Stimulated activated CD8-positive, alpha-beta memory T cell treated with anti-CD3 and anti-CD28 coated beads, Interleukin-2, amount 100 ng/mL, for 1 hour (primary cell): Measurements from ENCODE around the gene WDR83.
"Not testable (repeated sequence)": the region's sequence is repeated elsewhere in the genome, so short reads cannot be mapped to it uniquely, and the experiment has no call there.

ENCODE experiments used
- DNase-seq, 2 donors: peaks; one replicate each; pipeline ENCODE4 v3.0.0-alpha.2; 2020; ENCODE audit warnings: low read depth in 2 of 2

Gene WDR83

DNA sequence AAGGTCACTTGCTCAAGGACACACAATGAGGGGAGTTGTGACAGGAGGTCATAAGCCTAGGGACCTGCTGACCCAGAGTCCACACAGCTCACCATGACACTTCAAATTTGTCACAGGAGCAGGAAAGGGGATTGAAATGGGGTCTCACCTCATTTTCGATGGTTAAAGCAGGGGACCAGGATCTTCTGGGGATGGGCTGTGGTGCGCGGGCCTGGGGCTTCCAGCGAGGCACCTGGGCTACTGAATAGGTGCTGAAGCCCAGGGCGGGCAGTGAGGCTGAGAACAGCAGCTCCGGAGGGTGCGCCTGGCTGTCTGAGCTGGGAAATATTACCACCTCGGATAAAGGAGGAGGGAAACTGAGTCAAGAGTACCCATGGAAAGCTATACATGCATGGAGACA lies 11.1 kb upstream of the WDR83 start:
- no peak for DNase-seq

DNA sequence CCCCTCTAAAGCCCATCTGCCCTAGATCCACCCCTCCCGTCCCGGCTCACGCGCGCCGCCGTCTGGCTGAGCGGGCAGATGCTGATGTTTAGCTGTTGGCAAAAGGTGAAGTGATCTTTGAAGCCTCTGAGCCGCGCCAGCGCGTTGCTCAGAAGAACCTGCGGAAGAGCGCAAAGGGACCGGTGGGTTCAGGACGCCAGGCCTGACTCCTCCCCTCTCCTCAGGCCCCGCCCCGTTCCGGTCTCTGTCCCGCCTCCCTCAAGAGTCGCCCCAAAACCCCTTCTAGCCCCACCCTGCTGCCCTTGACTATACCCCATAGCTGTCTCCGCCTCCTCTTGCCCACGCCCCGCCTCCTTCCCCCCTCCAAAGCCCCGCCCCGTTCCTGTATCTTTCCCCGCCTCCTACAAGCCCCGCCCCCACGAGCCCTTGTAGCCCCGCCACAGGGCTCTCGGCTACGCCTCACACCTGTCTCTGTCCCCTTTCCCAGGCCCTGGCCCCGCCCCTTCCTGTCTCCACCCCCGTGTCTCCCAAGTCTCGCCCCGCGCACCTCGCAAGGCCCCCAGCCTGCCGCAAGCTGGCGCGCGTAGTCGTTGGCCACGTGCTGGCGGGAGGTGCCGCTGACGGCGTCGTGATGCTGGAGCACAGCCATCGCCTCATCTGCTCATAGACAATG lies 9.6 kb upstream of the WDR83 start:
- DNase-seq = no peak

DNA sequence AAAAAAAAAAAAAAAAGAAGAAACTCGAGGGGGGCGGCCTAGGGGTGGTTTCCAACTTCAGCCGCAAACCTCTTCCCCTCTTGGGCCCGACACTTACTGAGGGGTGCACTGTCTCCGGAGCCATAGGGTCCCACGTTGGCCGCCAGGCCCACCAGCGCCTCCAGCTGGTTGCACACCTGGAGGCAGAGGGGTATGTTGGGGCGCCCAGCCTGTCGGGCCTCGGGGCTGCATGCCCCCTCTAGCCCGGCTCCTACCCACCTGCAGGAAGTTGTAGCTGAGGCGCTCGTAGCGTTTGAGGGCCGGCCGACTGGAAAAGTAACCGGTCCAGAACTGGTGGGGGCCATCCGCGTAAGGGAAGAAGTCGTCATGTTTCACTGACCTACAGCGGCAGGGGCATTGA lies 8.6 kb upstream of the WDR83 start:
- DNase-seq = no peak

DNA sequence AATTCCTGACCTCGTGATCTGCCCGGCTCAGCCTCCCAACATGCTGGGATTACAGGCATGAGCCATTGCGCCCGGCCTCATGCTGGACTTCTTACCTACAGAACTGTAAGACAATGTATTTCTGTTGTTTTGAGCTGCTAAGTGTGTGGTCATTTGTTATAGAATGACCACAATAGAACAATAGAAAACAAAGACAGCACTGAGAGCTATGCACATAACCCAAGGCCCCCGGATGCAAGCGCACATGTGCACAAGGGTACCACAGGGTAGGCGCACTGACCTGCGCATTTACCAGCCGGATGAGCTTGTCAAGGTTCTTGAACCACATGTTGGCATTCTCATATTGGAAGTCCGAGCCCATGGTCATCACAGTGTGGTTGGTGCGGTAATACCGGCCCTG lies 5.6 kb upstream of the WDR83 start:
- DNase-seq = no peak

DNA sequence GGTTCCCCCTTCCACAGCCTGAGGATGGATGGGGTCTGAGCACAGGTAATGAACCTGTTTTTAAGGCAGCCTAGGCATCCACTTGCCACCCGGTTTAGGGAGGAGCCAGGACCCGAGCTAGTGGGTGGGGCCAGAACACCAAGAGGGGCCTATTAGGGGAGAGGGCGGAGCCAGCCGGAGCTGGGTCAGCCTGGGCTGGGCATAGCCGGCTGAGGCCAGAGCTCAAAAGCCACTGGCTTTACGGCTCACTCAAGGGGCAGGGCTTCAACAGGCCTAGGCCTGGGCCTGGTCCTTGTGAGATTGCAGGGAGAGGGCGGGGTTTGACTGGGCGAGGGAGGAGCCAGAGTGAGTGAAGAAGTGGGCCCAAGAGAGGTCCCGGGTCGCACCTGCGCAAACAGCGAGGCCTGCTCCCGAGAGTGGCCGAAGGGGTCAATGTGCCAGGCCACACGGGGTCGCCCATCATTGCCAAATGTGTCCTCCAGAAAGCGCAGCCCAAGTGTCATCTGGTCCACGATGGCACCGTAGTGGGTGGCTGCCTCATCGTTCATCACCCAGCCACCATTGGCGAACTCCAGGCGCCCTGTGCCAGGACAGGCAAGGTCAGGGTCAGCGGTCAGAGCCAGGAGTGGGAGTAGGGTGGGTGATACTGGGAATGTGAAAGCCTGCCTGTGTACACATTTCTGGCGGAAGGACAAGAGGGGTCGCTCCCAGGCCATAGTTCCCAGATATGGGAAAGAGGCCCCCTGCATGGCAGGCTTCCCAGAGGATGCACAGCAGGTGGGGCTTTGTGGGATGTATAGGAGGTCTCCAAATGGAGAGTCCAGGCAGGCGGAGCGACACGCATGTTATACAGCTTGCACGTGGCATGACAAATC lies 2.0 kb upstream of the WDR83 start:
- no peak for DNase-seq

DNA sequence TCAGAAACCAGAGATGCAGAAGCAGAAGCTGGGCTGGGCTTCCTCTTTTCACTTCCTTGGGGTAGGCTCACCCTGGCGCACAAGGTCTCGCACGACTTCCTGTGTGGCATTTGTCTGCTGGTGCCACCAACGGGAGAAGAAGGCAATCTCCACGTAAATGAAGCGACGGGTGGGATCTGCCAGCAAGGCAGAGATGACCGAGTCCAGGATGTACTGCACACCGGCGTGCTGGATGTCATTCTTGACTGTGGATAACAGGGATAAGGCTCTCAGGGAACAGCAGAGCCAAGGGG lies 1.4 kb upstream of the WDR83 start:
- DNase-seq = no peak

DNA sequence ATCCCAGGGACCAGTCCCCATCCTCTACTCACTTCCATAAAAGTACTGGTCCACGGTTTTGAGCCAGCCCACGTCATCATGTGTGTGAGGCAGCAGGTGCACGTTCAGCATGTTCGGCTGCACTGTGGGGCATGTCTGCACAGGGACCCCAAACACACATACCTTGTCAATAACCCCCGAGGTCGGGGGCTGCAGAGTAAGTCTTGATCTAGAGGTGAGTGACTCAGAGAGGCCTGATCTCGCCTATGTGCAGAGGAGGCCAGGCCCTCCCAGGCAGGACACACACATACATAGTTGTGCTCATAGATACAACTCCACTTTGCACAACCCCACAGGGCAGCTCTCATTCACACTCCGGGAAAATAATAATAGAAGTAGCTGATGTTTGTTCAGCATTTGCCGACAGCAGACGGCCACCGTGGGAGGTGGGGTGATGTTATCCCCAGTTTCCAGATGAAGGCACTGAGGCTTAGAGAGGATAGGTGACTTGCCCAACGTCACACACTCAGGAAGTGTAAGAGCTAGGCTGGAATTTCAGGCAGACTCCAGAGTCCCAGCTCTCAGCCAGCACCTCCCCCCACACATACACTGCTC lies 839 bp upstream of the WDR83 start:
- DNase-seq = no peak

DNA sequence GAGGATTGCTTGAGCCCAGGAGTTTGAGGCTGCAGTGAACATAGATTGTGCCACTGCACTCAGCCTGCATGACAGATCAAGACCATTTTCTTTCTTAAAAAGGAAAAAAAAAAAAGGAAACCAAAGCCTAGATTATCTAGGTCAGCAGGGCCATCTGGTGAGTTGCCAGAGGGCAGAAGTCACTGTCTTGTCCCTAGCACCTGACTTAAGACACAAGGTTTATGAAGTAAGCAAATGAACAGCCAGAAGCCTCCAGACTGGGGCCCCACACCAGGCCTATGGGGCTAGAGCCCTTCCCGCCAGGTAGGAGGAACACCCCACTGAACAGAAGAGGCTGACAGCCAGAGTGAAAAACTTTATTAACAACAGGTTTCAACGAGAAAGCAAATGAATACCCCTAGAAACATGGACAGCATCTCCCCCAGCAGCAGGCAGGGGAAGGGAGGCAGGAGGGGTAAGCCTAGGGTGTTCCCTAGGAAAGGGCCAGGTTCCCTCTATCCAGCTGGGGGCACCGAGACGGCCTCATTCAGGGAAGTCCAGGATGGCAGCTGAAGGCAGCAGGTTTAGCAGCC lies 1.2 kb downstream of the WDR83 start:
- no peak for DNase-seq

DNA sequence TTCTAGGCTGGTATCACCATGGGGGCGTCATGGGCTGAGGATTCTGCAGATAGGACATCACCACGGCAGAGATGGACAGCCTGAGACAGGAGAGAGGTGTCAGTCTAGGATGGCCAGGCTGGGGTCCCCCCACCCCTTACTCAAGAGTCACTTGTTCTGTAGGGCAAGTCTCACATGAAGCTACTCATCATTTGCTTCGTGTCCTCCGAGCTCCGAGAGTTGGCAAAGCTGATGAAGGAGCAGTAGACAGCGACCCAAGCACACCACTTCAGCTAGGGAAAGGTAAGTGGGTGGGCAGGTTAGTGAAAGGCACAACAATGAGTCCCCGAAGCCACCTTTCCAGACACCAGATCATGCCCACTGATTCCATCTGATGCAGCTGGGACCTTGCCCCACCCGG lies 1.7 kb downstream of the WDR83 start:
- DNase-seq = no peak

DNA sequence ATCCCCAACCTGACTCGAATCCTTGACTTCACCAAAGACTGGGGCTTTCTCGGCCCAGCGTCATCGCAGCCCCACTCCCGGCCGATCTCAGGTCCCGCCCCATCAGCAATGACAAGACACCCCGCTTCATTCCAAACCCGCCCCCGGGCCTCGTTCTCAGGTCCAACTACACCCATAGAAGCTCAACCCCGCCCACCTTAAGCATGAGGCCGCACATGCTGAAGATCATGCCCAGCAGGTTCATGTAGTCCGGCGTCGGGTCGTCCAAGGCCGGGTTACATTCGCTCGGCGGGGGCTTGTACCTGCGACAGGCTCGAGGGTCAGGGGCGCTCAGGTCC lies 2.3 kb downstream of the WDR83 start:
- peak in 1 of 2 donors; percentile 46 for DNase-seq

DNA sequence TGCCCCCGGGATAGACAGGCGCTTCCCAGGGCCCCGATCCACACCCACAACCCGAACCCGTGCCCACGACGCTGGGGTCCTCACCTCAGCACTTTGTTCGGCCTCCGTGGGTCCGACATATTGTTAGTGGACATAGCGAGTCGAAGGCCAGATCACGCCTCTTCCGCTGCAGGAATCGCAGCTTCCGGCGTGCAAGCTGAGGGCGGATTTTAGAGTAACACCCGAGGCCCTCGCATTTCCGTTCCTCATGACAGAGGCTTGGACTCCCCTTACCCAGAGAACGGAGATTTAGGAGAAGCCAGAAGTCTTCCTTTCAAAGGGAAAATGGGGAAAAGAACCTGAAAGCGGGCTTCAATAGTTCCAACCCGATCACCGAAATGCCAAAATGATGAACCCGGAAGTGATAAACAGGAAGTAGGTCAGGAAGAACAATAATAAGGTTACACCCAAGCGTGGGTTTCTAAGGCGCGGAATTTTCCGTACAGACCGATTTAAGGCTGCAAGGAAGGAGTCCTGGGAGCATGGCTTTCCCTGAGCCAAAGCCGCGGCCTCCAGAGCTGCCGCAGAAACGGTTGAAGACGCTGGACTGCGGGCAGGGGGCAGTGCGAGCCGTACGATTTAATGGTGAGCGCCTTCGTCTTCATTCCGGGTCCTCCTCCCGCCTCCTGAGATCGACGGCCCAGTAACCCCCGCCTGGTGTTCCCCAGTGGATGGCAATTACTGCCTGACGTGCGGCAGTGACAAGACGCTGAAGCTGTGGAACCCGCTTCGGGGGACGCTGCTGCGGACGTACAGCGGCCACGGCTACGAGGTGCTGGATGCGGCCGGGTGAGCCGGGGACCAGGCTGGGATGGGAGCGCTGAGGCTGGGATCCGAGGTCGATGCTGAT lies 2.9 kb downstream of the WDR83 start:
- DNase-seq = peak; percentile 50 to 58

DNA sequence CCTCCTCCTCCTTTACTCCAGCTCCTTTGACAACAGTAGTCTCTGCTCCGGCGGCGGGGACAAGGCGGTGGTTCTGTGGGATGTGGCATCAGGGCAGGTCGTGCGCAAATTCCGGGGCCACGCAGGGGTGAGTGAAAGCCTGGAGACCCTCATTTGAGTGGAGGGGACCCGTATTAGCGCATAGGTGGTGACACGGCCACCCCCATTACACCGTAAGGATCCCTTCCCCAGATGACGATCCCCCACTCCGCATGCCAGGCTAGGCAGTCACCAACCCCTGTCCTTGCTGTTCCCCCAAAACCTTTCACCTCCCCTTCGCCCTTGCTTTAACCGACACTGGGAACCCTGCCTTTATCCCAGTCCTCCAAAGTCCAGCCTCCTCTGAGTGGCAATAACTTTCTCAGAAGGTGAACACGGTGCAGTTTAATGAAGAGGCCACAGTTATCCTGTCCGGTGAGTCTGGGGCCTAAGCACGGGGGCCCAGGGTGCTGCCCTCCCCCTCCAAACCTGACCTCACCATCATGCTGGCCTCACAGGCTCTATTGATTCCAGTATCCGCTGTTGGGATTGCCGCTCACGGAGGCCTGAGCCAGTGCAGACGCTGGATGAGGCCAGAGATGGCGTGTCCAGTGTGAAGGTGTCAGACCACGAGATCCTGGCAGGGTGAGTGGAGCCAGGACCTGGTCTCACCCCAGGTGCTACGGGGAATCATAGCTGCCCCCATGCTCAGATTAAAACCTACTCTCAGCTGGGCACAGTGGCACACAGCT lies 3.7 kb downstream of the WDR83 start:
- DNase-seq = no peak

DNA sequence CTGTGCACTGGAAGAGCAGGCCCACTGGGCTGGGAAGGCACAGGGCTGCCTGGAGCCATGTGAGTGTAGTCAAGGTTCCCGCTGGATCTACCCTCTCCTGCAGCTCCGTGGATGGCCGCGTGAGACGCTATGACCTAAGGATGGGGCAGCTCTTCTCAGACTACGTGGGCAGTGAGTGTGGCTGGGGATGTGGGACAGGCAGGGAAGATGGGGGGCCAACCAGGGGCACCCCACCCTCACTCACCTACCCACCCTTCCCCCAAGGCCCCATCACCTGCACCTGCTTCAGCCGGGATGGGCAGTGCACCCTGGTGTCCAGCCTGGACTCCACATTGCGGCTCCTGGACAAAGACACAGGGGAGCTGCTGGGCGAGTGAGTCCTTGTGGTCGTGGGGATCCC lies 6.1 kb downstream of the WDR83 start:
- no peak for DNase-seq

DNA sequence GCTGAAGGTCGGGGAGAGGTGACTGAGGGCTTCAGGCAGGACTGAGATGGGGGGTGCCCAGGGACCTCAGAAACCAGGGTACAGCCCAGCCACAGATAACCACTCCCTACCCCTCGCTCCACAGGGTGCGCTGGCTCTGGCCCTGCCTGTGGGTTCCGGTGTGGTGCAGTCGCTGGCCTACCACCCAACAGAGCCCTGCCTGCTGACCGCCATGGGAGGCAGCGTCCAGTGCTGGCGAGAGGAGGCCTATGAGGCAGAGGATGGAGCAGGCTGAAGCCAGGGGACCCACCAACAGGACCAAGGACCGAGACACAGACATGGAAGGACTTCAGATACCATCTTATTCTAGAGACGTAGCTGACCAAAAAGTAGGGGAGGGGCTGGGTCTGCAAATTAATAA lies 8.8 kb downstream of the WDR83 start:
- no peak for DNase-seq

DNA sequence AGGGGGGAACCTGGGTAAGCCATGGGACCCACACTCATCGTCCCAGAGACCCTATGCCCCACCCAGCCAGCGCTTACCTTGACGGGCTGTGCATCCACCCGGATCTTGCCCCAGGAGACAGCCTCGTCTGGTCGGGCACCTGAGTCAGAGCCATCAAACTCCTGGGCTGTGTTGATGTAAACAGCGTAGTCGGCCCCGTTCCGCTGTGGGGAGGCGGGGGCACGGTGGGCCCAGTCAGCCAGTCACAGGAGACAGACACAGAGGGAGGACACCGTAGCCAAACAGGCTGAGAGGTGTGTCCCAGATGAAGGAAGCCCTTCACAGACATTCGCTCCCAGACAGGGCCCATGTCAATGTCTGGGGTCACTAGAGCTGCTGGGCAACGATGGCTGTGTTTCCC lies 9.3 kb downstream of the WDR83 start:
- no peak for DNase-seq

DNA sequence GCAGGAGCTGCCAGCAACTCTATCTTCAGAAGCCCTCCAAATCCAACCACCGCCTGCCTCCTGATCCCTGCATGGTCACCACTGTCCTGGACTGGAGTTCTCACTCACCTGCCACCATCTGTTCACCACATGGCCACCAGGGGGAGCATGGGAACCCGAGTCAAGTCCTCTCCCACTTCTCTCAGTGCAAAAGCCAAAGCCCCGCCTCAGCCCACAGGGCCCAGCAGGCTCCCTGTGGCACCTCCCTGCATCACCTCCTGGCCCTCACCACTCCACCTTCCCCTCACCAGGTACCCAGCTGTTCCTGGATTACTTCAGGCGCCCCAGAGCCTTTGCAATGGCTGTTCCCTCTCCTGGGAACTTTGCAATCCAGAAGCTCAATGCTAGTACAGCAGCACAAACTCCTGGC lies 9.8 kb downstream of the WDR83 start:
- peak; percentile 68 to 72 for DNase-seq

DNA sequence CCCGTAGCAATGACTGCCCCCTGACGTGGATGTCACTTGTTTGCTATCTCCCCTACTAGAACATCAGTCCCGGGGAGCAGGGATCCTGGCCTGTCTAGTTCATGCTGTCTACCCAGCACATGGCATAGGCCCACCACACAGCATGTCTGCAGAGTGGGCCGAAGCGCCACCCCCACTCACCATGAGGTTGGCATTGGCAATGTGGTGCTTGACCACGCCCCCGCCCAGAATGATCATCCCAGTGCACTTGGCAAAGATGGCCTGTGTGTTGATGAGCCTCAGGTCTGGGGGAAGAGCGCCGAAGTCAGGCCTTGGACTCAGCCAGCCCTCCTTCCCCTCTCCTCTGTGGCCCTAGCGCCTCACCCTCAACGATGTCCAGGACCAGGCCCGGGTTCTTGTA lies 10.3 kb downstream of the WDR83 start:
- DNase-seq = no peak

DNA sequence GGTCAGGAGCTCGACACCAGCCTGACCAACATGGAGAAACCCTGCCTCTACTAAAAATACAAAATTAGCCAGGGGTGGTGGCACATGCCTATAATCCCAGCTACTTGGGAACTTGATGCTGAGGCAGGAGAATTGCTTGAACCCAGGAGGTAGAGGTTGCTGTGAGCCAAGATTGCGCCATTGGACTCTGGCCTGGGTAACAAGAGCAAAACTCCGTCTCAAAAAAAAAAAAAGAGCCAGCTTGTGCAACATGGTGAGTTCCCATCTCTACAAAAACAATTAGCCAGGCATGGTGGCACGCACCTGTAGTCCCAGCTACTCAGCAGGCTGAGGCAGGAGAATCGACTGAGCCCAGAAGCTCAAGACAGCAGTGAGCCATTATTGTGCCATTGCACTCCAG lies 11.4 kb downstream of the WDR83 start:
- not testable (repeated sequence) for DNase-seq

DNA sequence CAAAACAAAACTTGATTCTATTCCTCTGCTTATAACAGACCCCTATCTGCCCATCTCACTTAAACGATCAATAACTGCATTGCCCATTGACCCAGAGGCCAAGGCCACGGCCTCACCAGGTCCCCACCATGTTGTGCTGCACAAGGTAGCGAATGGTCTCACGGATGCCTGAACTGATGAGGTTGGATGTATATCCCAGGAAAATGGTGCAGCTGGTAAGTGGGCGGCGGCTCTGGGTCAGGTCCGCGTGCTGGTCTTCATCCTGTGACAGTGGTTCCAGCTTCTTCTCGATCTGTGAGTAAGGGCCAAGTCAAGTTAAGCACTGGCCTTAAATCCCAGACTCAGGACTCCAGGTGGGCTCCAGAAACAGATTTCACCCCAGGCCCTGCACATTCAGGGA lies 13.4 kb downstream of the WDR83 start:
- no peak for DNase-seq

DNA sequence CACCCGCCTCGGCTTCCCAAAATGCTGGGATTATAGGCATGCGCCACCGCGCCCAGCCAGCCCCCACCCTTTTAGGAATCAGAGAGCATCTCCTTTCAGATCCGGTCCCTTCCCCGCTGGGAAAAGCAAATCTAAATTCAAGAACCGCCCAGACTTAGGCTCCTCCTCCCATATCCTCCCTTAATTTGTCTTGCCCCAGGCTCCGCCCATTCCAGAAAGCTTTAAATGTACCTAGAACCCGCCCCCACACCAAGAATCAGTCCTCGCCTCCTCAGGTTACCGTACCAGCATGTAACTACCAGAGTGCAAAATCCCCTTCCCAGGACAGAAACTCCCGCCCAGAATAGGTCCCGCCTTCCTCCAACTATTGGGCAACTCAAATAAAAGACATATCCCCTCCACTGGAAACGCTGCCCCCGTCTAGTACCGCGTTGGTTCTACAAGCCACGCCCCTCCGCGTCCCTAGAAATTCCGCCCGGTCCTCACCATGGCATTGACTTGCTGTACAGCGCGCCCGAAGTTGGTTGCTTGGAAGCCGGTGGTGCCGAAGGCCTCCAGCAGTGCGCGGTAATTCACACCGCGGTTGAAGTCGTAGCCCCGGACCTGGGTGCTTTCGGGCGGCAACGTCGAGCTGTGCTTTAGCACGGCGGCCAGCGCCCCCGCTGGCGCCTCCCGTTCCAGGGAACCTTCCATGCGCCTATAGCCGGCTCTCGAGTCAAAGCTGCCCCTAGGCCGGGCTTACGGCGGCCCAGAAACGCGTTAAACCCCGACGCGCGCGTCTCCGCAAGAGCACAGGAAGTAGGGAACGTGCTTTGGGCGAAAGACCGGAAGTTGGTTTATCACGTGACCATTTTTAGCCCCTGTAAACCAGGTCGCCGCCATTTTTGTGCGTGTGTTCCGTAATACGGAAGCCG lies 14.7 kb downstream of the WDR83 start, which contains the start of gene DHPS:
Gene DHPS (minus strand): TSS at position 807 of the 914 bp plus-strand sequence. CDS start 114 bp downstream, at position 693.
- peak; percentile 70 to 83 for DNase-seq
